ENCODE data around the gene ACSF3. TPM values are rescaled to one million over a fixed set of nuclear protein-coding genes. Genes with fewer than 3 reads are reported as not detected.

Gene ACSF3
- total and polyA plus RNA-seq, 2 experiments from 2014 or later: 20.7 to 28.0 TPM

DNA sequence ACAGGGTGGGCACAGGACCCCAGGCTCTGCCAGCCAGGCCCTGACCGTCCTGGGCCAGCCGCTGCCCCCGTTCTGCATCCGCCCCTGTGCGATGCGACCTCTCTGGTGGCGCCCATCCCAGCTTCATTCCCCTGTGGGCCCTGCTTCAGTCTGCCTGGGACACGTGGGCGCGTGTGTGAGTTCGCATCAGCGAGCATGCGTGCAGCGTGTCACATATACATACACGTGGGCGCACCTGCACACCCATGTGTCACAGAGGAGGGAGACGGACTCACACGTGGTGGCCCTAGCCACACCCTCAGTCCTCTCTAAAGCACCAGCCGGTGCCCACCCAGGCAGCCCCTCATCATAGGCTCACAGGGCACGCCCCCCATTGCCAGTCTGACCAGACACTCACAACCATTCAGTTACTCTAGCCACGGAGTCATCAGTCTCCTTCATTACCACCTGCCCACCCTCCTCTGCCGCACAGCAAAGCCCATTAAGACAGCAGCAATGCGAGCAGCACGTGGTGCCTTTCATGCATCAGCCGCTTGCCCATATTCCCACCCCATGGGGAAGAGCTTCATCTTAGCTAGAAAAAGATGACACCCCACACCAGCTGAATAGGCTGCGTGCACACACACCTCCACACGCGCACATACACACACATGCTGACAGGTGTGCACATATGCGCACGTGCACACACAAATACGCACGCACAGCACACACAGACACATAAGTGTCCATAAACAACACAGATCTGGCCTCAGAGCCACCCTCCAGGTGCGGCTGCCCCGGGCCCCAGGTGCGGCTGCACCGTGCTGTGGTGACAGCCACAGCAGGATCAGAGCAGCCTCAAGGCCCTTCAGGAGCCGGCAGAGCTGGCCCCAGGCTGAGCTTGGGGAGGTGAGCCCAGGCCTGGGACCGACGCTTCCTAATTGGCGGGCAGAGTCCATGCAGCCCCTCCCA is 68.4 kb downstream of the ACSF3 start:
- 93% methylated on average over 40 of the region's 40 CpGs for WGBS (ENCODE audit: low lambda C conversion rate, missing lambda C conversion rate)
- Histone ChIP-seq H3K9me3 (ENCODE audit: low read depth) (no peaks in the 10 kb centered on the region), H3K27me3 (no peaks in the 10 kb centered on the region), H4K20me1 (ENCODE audit: insufficient read depth, poor library complexity, severe bottlenecking) (no peaks in the 10 kb centered on the region), H3K9me2 (replicated peaks; ENCODE audit: insufficient read depth) (no peaks in the 10 kb centered on the region), H3K27ac (no peak overlapping the region), H3K4me1 (ENCODE audit: insufficient read depth) (peaks cover 2% of the 10 kb centered on the region), H3K36me3 (replicated peaks; ENCODE audit: insufficient read depth, low read depth) (no peaks in the 10 kb centered on the region), H2AFZ (no peak overlapping the region), H3K4me2 (no peak overlapping the region), H3K79me2 (no peaks in the 10 kb centered on the region), H3K4me3 (no peak overlapping the region)
- TF ChIP-seq EZH2phosphoT487 (IDR thresholded peaks at IDR 0.05; ENCODE audit: low read depth, severe bottlenecking, unreplicated experiment) (no peak), EZH2 (IDR thresholded peaks at IDR 0.05; ENCODE audit: borderline replicate concordance) (no peak)
- TF ChIP-seq, protein P1, sequence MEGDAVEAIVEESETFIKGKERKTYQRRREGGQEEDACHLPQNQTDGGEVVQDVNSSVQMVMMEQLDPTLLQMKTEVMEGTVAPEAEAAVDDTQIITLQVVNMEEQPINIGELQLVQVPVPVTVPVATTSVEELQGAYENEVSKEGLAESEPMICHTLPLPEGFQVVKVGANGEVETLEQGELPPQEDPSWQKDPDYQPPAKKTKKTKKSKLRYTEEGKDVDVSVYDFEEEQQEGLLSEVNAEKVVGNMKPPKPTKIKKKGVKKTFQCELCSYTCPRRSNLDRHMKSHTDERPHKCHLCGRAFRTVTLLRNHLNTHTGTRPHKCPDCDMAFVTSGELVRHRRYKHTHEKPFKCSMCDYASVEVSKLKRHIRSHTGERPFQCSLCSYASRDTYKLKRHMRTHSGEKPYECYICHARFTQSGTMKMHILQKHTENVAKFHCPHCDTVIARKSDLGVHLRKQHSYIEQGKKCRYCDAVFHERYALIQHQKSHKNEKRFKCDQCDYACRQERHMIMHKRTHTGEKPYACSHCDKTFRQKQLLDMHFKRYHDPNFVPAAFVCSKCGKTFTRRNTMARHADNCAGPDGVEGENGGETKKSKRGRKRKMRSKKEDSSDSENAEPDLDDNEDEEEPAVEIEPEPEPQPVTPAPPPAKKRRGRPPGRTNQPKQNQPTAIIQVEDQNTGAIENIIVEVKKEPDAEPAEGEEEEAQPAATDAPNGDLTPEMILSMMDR (IDR thresholded peaks at IDR 0.05; ENCODE audit: poor library complexity): no peak
- DNase-seq (ENCODE audit: low spot score): no peak

- no peaks in the 10 kb centered on the region for H3K27me3 ChIP-seq
- no peaks in the 10 kb centered on the region for H3K9me2 ChIP-seq (replicated peaks; ENCODE audit: insufficient read depth)
- H3K79me2 ChIP-seq: no peaks in the 10 kb centered on the region
- no peak for DNase-seq (ENCODE audit: low spot score)
- H3K4me3 ChIP-seq: no peak overlapping the region
- no peaks in the 10 kb centered on the region for H4K20me1 ChIP-seq (ENCODE audit: insufficient read depth, poor library complexity, severe bottlenecking)
- H2AFZ ChIP-seq: no peak overlapping the region
- no peak overlapping the region for H3K27ac ChIP-seq
- TF ChIP-seq EZH2phosphoT487 (IDR thresholded peaks at IDR 0.05; ENCODE audit: low read depth, severe bottlenecking, unreplicated experiment) (no peak), EZH2 (IDR thresholded peaks at IDR 0.05; ENCODE audit: borderline replicate concordance) (no peak)
- TF ChIP-seq, protein P1 (IDR thresholded peaks at IDR 0.05; ENCODE audit: poor library complexity): no peak
- no peaks in the 10 kb centered on the region for H3K9me3 ChIP-seq (ENCODE audit: low read depth)
- H3K4me1 ChIP-seq (ENCODE audit: insufficient read depth): peaks cover 4% of the 10 kb centered on the region
- WGBS (ENCODE audit: low lambda C conversion rate, missing lambda C conversion rate): 95% methylated on average over 9 of the region's 9 CpGs
- no peak overlapping the region for H3K4me2 ChIP-seq
- no peaks in the 10 kb centered on the region for H3K36me3 ChIP-seq (replicated peaks; ENCODE audit: insufficient read depth, low read depth)
Observed at GRCh38 chr16:89163297-89163696, 69.6 kb downstream of the ACSF3 start.

DNA sequence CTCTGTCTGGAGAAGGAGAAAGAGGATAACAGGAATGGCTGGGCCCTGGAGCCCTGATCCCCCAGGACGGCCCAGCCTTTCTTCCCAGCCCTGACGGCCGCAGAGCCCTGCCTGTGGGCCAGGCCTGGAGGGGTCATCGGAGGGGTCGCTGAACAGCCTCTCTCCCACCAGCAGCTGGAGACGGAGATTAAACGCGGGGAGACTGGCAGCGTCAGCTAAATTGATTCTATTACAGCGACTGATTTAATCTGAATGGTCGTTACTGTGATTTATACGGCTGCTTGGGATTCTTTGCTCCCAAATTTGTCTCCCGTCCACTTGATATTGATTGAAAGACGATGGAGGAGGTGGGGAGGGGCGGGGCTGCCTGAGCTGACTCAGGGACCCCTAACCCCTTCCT is 70.8 kb downstream of the ACSF3 start:
- TF ChIP-seq EZH2 (IDR thresholded peaks at IDR 0.05; ENCODE audit: borderline replicate concordance): no peak
- TF ChIP-seq EZH2phosphoT487 (IDR thresholded peaks at IDR 0.05; ENCODE audit: low read depth, severe bottlenecking, unreplicated experiment): no peak
- TF ChIP-seq, protein P1 (IDR thresholded peaks at IDR 0.05; ENCODE audit: poor library complexity): no peak
- H3K36me3 ChIP-seq (replicated peaks; ENCODE audit: insufficient read depth, low read depth): no peaks in the 10 kb centered on the region
- H3K27me3 ChIP-seq: no peaks in the 10 kb centered on the region
- H3K27ac ChIP-seq: no peak overlapping the region
- DNase-seq (ENCODE audit: low spot score): no peak
- H3K4me3 ChIP-seq: no peak overlapping the region
- no peaks in the 10 kb centered on the region for H3K79me2 ChIP-seq
- H3K4me1 ChIP-seq (ENCODE audit: insufficient read depth): peaks cover 4% of the 10 kb centered on the region
- no peak overlapping the region for H3K4me2 ChIP-seq
- H3K9me2 ChIP-seq (replicated peaks; ENCODE audit: insufficient read depth): no peaks in the 10 kb centered on the region
- 56% methylated on average over 14 of the region's 15 CpGs for WGBS (ENCODE audit: low lambda C conversion rate, missing lambda C conversion rate)
- no peaks in the 10 kb centered on the region for H3K9me3 ChIP-seq (ENCODE audit: low read depth)
- H4K20me1 ChIP-seq (ENCODE audit: insufficient read depth, poor library complexity, severe bottlenecking): no peaks in the 10 kb centered on the region
- H2AFZ ChIP-seq: no peak overlapping the region

Data from hepatocyte (in vitro differentiated cells).